ENCODE results near the gene CXorf65.

The CXorf65 gene

GRCh38 chrX:71057848-71058530 is 48.6 kb downstream of the CXorf65 start:
- DNase-seq = no peak

GRCh38 chrX:71056867-71057266 is 49.7 kb downstream of the CXorf65 start:
- no peak for DNase-seq

Measured in NCI-H1105 treated with DMSO at 0.1 percent for 48 hours (cell line).